Pancreas (tissue), 10 donors: ENCODE data around the gene LMOD3. TPM values are rescaled to one million over a fixed set of nuclear protein-coding genes. Genes with fewer than 3 reads are reported as not detected.

ENCODE experiments used
- ATAC-seq, 4 donors: fragments of 200-7000 bp; cut with Tn5 transposase; one replicate each; pipeline versions ENCODE4 v1.8.0 to v1.9.1; 2020; ENCODE audit warnings: mild to moderate bottlenecking in 4 of 4, moderate library complexity in 4 of 4
- DNase-seq, 6 donors: peaks; one replicate each; pipeline ENCODE4 v3.0.0-alpha.2; 2020
- FAIRE-seq: peaks from 2 replicates; lab custom pipeline; 2012; peaks lifted over from hg19 to GRCh38; lab: Jason Lieb, UNC
- H3K27ac ChIP-seq, 4 donors: fragments of 200-600 bp; sonication (generic); 1 replicate in 3 of 4; 2 replicates in 1 of 4; pipeline versions ENCODE4 v1.5.0 to v1.8.0; 2020
- H3K27me3 ChIP-seq, 4 donors: fragments of 200-600 bp; one replicate each; pipeline ENCODE4 v1.8.0; 2021
- H3K36me3 ChIP-seq, 3 donors: fragments of 200-600 bp; sonication (generic) in 1 of 3; one replicate each; pipeline versions ENCODE4 v1.5.0 to v1.8.0; 2020 to 2021
- H3K4me1 ChIP-seq, 3 donors: fragments of 200-600 bp; one replicate each; pipeline ENCODE4 v1.8.0; 2021
- H3K4me3 ChIP-seq, 4 donors: fragments of 200-600 bp; sonication (generic) in 2 of 4; one replicate each; pipeline versions ENCODE4 v1.5.0 to v1.8.0; 2020 to 2021
- H3K9me3 ChIP-seq, 4 donors: fragments of 200-600 bp; one replicate each; pipeline ENCODE4 v1.8.0; 2021
- WGBS, 2 donors: extraction: QIAGEN DNeasy Blood & Tissue Kit; methylation state at CpG; one replicate each; pipeline ENCODE4 v1.1.7; 2013; 5-methylcytosine and 5-hydroxymethylcytosine counted together
- intact Hi-C, 3 donors: fragments of 100-400 bp; cut with DNase I; formaldehyde crosslinking; loops; one replicate each; pipeline versions ENCODE4 v1.11.1 to v1.14.2; 2022
- polyA plus RNA-seq, 2 donors: library from polyadenylated mRNA; stranded (reverse); fragments of 200-250 nt; gene quantifications; one replicate each; pipeline ENCODE4 v1.2.3, GENCODE V29; 2013
- total RNA-seq, 6 donors: library from RNA; stranded (reverse); fragmentation: NEBNext Ultra II Directional in 4 of 6; extraction: Animal tissue kit (Norgen Biotek cat#: 25700) in 4 of 6; gene quantifications; one replicate each; pipeline versions ENCODE4 v1.2.1 to v1.2.4, GENCODE V29; 2021 to 2023
- TF ChIP-seq, protein P1 (sequence below), 4 donors: fragments of 200-600 bp; sonication (generic) in 3 of 4; IDR thresholded peaks; one replicate each; pipeline versions ENCODE4 v1.5.0 to v1.8.0; 2021; ENCODE audit warnings: antibody characterized with exemption in 4 of 4
- donor health status: healthy with polysubstance abuse.
- donor health status: DM: no; HTN: no; CAD: no; lungs with moderate emphysema.
- donor health status: DM: no; HTN: no; CAD: no.
- donor health status: control.
- donor health status: control.
- donor health status: Bipolar disorder and iron deficiency.
- donor health status: DM: yes; HTN: yes; CAD: no.
- donor health status: DM: no; HTN: no; CAD: no.
- donor health status: DM: no; HTN: no; CAD: no.
- donor health status: DM: yes; HTN: yes; CAD: no.

Gene LMOD3
- total and polyA plus RNA-seq, 8 donors: 0.08 TPM; not detected in 7

DNA sequence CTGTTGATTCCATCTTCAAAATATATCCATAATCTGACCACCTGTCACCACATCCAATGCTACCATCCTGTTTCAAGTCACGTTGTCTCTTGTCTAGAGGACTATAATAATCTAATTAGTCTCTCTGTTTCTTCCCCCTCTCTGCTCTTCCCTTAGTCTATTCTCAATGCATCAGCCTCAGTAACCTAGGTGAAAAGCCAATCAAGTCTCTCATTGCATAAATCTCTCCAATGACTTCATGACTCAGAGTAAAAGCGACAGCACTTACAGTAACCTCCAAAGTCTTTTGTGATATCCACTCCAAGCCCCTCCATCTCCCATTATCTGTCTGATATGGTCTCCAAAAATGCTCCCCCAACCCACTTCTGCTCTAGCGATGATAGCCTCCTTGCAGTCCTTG, 49.5 kb downstream of the LMOD3 start:
- FAIRE-seq (no peak), ATAC-seq (no peak)

DNA sequence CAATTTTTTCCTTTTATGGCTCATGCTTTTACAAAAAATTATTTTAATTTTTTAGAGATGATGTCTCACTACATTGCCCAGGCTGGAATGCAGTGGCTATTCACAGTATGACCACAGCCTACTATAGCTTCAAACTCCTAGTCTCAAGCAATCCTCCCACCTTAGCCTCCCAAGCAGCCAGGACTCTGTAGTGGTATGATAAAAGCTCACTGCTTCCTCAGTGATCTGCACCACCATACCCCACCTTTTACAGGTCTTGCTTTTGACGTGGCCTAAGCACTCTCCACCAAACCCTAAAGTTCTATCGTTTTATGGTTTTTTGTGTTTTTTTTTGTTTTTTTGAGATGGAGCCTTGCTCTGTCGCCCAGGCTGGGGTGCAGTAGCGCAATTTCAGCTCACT, 56.3 kb downstream of the LMOD3 start:
- Histone ChIP-seq H3K4me3 (no peak overlapping the region), H3K4me1 (no peaks in the 10 kb centered on the region), H3K36me3 (peaks cover 0 to 10% (median 4%) of the 10 kb centered on the region in 3 donors), H3K27ac (no peak overlapping the region), H3K9me3 (no peaks in the 10 kb centered on the region), H3K27me3 (no peaks in the 10 kb centered on the region)
- TF ChIP-seq, protein P1, sequence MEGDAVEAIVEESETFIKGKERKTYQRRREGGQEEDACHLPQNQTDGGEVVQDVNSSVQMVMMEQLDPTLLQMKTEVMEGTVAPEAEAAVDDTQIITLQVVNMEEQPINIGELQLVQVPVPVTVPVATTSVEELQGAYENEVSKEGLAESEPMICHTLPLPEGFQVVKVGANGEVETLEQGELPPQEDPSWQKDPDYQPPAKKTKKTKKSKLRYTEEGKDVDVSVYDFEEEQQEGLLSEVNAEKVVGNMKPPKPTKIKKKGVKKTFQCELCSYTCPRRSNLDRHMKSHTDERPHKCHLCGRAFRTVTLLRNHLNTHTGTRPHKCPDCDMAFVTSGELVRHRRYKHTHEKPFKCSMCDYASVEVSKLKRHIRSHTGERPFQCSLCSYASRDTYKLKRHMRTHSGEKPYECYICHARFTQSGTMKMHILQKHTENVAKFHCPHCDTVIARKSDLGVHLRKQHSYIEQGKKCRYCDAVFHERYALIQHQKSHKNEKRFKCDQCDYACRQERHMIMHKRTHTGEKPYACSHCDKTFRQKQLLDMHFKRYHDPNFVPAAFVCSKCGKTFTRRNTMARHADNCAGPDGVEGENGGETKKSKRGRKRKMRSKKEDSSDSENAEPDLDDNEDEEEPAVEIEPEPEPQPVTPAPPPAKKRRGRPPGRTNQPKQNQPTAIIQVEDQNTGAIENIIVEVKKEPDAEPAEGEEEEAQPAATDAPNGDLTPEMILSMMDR (IDR thresholded peaks at IDR 0.05): no peak
- 68 to 79% methylated on average over 4 of the region's 4 CpGs for WGBS, 2 donors
- intact Hi-C loops: no loop called here
- DNase-seq (no peak), FAIRE-seq (no peak), ATAC-seq (no peak)

More for the DNA sequence above, 49.5 kb downstream of the LMOD3 start:
- Histone ChIP-seq H3K4me3 (no peak overlapping the region), H3K9me3 (no peaks in the 10 kb centered on the region), H3K27me3 (no peaks in the 10 kb centered on the region), H3K4me1 (no peaks in the 10 kb centered on the region), H3K27ac (no peak overlapping the region), H3K36me3 (no peaks in the 10 kb centered on the region)
- WGBS, 2 donors: 92 to 99% methylated on average over 3 of the region's 3 CpGs
- DNase-seq: no peak
- TF ChIP-seq, protein P1 (IDR thresholded peaks at IDR 0.05): no peak
- intact Hi-C loops: no loop called here

DNA sequence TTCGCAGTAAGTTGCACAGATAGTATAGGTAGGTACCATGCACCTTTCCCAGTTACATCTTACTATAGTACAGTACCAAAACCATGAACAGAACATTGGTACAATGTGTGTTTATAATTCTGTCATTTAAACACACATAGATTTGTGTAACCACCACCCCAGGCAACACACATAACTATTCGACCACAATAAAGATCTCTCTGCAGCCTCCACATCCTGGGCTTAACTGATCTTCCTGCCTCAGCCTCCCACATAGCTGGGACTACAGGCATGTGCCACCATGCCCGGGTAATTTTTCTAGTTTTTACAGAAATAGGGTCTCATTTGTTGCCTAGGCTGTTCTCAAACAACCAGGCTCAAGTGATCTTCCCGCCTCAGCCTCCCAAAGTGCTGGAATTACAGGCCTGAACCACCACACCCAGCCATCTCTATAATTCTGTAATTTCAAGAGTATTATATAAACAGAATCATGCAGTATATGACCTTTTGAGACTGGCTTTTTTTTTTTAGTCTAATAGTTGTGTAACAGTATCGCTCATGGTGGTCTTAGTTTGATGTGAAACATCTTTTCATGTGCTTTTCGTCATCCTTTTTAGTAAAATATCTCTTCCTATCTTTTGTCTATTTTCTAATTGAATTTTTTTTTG, 57.0 kb downstream of the LMOD3 start:
- H3K27me3 ChIP-seq: no peaks in the 10 kb centered on the region
- FAIRE-seq (no peak), DNase-seq (no peak), ATAC-seq (no peak)
- H3K4me1 ChIP-seq: no peaks in the 10 kb centered on the region
- WGBS, 2 donors: 94 to 95% methylated on average over 6 of the region's 6 CpGs
- intact Hi-C loops: no loop called here
- H3K36me3 ChIP-seq: peaks cover 0 to 14% (median 4%) of the 10 kb centered on the region in 3 donors
- H3K27ac ChIP-seq: no peak overlapping the region
- no peak overlapping the region for H3K4me3 ChIP-seq
- TF ChIP-seq, protein P1 (IDR thresholded peaks at IDR 0.05): no peak
- H3K9me3 ChIP-seq: no peaks in the 10 kb centered on the region

DNA sequence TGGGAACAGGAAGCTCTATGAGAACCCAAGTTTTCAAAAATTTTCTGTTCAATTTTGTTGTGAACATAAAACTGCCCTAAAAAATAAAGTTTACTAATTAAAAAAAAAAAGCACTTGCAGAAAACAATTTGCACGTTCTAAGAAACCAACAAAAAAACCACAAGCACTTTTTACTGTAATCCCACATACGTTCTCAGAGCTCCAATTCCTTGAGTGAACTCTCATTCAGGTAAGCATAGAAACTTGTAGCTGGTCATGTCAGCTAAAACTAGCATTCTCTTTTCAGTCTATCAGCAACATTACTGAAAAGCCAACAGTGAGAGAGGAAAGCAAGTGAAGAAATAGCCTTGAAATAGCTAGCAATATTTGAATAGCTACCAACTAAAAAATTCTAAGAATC, 58.8 kb downstream of the LMOD3 start:
- 77 to 83% methylated on average over 2 of the region's 2 CpGs for WGBS, 2 donors
- DNase-seq (no peak), FAIRE-seq (no peak), ATAC-seq (no peak)
- Histone ChIP-seq H3K4me3 (no peak overlapping the region), H3K27ac (no peak overlapping the region), H3K36me3 (peaks cover 0 to 14% (median 4%) of the 10 kb centered on the region in 3 donors), H3K27me3 (no peaks in the 10 kb centered on the region), H3K9me3 (no peaks in the 10 kb centered on the region), H3K4me1 (no peaks in the 10 kb centered on the region)
- TF ChIP-seq, protein P1 (IDR thresholded peaks at IDR 0.05): no peak
- intact Hi-C loops: no loop called here

DNA sequence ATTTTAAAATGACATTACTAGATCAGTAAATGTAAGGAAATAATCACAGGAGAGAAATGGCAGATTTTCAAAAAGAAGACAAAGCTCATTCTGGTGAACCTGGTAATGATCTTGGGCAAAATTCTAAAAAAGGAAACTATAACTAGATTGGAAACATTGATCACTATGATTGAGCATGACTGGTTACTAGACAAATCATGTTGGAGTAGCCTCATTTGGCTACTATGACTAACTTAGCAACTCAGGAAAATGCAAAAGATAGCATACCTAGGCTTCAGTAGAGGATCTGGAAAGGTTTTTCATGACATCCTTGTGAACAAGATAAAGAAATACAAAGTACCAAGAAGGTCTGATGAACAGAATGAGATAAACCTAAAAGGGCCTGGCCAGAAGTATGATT, 62.7 kb downstream of the LMOD3 start:
- peaks cover 0 to 26% (median 4%) of the 10 kb centered on the region in 3 donors for H3K36me3 ChIP-seq
- no peak for FAIRE-seq
- H3K27me3 ChIP-seq: no peaks in the 10 kb centered on the region
- no peak for DNase-seq
- H3K9me3 ChIP-seq: no peaks in the 10 kb centered on the region
- TF ChIP-seq, protein P1 (IDR thresholded peaks at IDR 0.05): no peak
- H3K4me3 ChIP-seq: no peak overlapping the region
- intact Hi-C loops: no loop called here
- no peak for ATAC-seq
- H3K27ac ChIP-seq: no peak overlapping the region
- H3K4me1 ChIP-seq: no peaks in the 10 kb centered on the region
